Erythroblast (primary cell): ENCODE measurements around the gene RBM46.

Experiments
- GATA1 ChIP-seq: IDR thresholded peaks from 2 replicates; pipeline ENCODE4 v1.6.1; 2011; ENCODE audit warnings: low read depth, mild to moderate bottlenecking, control low read depth, low read length, moderate library complexity
- POLR2A ChIP-seq: IDR thresholded peaks from 2 replicates; pipeline ENCODE4 v1.6.1; 2011; ENCODE audit warnings: mild to moderate bottlenecking, low read length

DNA sequence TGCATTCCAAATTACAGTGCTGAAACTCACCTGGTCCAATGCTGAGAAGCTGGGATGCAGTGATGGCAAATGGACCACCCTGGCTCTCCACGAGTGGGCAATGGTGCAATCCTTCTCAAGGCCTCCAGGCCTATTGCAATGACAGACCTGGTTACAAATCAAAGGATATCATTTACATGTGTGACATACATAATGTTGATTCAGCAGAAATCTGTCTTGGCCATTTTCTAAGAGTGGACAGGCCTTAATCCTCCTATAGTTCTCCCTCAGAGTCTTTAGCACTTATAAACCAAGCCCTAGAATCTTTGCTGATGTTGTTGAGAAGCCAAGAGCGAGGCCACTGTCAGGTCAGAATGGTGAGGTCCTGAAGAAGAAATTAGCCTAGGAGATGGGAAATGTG, 20.2 kb upstream of the RBM46 start:
- TF ChIP-seq POLR2A (no peak), GATA1 (no peak)
